HG02885 (cell line): ENCODE measurements around the gene ZRSR2.
A peak's percentile ranks its signal among the peaks of the same experiment; 100 is the strongest.
"Not testable (repeated sequence)": the region's sequence is repeated elsewhere in the genome, so short reads cannot be mapped to it uniquely, and the experiment has no call there.

Source experiments
- ATAC-seq: cut with Tn5 transposase; IDR thresholded peaks from one replicate; pipeline ENCODE4 v1.9.1; 2021; ENCODE audit warnings: mild to moderate bottlenecking; ENCODE audit not compliant: unreplicated experiment, poor library complexity

ZRSR2 gene

DNA sequence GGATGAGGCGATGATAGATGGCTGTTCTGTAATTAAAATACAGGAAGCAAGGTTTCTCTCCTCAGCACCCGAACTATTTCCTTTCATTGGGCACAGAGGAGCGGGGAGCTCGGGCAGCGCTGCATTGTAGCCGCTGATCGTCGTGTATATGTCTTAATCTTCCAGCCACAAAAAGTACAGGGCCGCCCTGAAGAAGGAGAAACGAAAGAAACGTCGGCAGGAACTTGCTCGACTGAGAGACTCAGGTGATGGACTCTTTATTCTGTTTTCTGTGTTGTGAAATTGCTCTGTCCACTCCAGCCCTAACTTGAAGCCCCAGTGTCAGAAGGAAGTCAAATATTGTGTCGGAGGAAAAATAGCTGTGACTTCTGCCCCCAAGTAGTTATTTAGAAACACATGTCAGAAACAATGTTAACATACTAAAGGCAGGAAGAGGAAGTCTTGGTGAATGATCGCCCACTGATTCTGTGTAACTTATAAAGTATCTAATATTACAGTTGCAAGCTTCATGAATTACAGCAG lies 546 bp downstream of the ZRSR2 start:
- peak; percentile 22 for ATAC-seq

DNA sequence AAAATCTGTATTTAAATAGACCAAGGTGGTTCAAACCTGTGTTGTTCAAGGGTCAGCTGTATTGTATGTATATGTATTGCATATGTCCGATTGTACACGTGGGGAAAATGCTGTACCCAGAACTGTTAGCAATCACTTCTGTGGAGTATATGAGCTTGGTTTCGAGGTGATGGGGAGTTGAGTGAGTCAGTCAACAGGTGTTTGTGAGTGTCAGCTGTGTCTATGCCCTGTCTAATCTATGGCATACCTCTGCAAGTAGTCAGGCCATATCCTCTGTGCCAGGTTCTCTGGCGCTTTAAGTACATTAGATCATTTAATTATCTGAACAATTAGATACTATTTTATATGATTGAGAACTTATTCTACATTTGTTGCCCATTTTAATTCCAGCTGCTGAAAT lies 7.4 kb downstream of the ZRSR2 start:
- ATAC-seq: no peak

DNA sequence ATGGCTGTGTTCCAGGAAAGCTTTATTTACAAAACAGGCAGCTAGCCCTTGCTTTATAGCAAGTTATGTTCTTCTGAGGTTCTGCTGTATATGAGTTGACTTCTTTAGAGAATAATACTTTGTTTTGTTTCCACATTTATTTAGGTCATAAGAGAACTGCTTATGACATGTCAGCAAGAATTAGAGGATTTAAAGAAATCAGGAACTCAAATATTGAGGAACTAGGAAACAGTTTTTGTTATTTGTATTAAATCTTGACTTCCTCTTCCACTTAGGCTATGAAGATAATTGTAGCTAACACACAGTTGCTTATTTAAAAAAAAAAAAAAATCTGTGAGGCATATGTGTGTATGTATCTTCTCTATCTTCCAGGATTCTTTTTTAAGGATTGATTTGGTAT lies 14.3 kb downstream of the ZRSR2 start:
- ATAC-seq: no peak

DNA sequence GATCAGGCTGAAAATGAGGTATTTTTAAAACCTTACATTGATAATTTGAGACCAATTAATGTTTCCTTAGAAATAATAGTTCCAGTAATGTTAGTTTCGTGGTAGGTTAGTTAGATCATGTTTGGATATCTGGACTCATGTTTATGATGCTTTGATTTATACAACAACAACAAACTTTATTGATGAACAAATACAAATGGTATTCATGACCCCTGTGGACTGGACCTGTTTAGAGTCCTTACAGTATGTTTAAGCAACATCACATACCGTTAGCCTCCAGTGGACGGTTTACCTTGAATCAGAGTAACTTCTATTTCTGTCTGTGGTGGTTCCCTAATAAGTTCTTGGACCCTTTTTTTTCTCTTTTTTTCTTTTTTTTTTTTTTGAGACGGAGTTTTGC lies 18.0 kb downstream of the ZRSR2 start:
- no peak for ATAC-seq

DNA sequence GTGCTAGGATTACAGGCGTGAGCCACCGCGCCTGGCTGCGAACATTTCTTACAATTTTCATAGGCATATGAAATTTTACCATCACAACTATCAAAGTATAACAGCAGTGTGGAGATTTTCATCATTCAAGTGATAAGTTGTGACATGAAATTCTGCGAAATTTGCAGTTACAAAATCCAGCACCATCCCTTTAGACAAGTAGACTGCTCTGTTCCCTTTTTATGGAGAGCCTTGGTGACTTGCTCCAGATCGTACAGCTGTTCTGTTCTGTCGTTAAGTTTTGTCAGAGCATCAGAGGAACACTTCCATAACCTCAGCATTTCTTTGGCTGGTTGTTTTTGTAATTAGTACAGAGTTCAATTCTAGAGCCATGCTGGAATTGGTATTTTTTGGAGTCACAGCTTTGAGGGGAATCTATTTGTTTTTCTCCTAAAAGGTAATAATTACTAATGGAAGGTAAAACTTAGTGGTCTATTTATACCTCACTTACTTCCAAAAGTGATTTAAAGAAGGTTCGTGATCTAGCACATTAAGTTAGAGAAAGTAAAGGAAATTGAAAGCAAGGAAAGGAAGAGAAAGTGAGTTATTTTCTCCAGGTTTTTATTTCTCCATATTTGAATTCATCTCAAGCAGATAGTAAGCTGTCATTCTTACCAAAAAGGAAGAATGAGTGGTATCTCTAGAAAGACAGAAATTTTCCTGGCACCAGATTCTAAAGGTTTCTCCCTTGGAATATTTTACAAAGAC lies 22.1 kb downstream of the ZRSR2 start:
- ATAC-seq: no peak

DNA sequence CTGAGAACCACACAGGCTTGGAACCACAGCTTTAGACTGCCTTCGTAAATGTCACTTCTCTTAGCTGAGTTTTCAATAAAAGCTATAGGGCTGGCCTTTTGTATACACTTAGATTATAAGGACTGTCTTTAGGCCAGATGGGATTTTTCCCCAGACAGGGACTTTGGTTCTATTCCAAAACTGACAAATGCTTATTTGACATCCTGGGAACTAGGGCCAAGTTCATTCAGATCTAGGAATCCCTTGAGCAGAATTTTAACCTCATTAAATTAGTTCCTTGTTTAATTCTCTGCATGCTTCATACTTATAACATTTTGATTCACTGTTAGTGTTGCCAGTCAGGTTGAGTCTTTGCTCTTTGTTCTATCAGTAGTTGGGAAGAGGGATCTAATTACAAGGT lies 23.1 kb downstream of the ZRSR2 start:
- ATAC-seq: no peak

DNA sequence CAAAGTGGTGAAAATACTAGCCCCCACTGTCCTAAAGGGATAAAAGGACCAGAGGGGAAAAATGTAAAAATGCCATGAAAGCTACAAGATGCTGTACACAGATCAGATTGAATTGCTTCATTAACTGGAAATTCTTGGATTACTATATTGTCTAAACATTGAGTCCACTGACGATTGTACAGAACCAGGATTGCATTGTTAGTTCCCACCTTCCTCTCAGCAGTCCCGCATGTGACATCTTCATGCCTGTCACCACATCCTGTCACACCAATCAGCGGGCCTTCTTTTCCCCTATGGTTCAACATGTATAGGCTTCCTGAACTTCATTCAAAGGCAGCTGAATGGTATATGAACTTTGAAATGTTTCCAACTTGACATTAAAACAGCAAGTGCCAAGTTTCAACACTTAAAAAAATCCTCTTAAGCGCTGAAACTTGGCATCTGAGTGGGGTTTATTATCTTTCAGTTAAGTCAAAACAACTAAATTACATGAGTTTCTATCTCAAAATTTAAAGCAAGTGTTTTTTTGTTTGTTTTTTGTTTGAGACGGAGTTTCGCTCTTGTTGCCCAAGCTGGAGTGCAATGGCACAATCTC lies 24.6 kb downstream of the ZRSR2 start:
- ATAC-seq: no peak

DNA sequence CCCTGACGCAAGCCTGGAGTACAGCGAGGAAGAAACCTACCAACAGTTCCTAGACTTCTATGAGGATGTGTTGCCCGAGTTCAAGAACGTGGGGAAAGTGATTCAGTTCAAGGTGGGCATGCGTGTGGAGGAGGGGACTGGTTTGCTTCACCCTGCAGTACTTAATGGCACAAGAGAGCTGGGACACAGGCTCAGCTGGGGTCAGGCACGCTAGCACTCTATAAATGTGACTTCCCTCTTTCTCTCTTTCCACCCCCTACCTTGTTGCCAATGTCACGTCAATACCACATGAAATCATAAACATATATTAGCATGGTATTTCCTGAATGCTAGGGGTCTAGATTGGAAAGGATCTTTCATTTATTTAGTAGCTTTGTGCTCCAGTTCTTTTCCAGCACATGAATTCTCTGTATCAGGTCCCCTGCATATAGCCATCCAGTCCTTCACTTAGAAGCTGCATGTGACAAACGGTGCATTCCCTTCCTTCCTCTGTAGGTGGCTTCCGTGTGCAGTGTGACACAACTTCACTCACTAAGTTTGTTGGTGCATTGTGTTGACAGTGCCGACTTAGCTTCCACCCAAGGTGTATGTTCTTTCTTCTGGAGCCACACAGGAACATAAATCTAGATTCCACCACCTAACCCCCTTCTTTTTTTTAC lies 25.6 kb downstream of the ZRSR2 start:
- peak; percentile 95 for ATAC-seq

DNA sequence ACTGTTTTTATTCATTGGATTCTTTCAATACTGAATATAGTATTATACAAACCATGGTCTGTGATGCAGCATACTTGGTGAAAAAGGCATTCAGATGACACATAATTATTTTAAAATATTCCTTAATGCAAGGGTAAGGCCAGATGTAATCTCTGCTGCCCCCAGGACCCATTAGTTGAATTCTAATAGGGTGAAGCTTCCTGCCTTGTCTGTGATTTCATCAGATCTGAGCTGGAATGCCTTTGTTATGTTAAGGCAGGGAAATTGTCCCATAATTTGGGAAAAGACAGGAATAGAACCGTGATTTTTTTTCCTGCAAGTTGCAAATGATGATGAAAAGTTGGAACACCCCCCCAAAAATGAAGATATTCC lies 26.1 kb downstream of the ZRSR2 start:
- ATAC-seq: no peak

DNA sequence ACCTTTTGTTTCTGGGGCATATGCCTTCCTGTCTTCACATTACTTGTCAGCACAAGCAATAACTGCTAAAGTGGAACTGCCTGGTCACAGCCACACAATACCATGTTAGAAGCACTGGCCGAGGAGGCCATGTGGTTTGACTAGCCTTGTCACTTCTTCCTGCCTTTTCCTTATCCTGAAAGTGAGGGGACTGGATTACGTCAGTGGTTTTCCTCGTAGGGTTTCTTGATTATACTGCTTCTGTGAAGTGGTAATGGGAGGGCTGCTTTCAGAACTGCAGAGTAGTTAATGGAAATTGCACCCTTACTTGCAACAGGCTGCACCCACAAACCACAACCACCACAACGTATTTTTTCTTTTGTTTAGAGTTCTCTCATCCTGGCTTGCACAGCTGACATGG lies 26.6 kb downstream of the ZRSR2 start:
- no peak for ATAC-seq

DNA sequence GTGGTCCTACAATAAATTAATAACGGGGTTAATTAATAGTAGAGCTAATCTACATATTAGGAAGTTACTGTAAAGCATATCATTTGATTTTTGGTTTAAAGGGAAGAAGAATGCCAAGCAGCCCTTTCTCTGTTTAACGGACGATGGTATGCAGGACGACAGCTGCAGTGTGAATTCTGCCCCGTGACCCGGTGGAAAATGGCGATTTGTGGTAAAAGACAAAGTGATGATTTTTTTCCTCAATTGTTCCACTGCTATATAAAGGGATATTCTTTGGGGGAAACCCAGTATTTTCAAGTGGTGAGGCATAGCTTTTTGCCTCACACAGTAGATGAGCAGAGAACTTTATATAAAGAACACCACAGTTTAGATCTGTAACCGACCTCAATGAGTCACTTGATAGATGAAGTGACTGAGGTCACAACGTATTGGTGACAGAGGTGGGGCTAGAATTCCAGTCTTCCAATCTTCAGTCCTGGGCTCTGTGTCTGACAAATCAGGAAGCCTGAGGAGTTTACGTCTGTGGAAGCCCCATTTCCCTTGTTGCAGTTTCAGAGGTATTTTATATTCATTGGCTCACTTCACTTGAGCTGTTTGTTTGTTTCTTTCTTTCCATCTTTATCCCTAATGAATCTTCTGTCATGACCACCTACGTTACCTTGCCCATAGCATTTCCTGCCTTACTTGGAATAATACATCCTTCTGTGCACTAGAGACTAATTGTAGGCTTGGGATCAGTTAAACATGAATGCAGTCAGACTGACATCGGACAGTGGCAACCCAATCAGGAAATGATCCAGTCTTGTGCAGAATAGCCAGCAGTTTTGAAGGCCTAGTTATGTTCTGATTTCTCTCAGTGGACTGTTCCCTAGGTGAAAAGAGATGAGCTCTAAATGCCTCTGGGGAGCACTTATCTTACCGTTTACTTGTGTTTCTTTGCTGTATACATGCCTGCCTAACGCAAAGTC lies 30.1 kb downstream of the ZRSR2 start:
- ATAC-seq: no peak

DNA sequence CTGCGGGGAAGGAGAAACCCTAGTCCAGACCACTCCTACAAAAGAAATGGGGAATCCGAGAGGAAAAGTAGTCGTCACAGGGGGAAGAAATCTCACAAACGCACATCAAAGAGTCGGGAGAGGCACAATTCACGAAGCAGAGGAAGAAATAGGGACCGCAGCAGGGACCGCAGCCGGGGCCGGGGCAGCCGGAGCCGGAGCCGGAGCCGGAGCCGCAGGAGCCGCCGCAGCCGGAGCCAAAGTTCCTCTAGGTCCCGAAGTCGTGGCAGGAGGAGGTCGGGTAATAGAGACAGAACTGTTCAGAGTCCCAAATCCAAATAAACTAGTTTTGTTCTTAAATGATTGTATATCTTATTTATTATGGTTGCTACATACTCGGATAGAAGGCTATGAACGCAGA lies 32.6 kb downstream of the ZRSR2 start:
- ATAC-seq: no peak

DNA sequence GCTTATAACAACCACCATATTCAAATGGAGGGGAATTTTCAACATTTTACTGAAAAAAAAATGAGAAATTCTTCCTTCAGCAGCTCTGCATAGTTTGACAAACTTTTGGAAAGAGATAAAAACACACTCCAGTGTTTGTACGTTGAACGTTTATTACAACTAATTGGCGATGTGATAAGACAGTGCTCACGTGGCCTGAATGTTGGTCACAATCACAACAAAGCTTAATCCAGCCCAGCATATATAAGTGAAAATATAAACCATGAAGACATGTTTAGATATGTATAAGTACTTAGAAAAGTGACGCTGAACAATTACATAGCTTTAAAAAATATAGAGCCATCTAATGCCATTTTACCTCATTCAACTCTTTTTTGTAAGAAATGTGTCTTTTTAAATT lies 35.7 kb downstream of the ZRSR2 start:
- ATAC-seq: no peak

DNA sequence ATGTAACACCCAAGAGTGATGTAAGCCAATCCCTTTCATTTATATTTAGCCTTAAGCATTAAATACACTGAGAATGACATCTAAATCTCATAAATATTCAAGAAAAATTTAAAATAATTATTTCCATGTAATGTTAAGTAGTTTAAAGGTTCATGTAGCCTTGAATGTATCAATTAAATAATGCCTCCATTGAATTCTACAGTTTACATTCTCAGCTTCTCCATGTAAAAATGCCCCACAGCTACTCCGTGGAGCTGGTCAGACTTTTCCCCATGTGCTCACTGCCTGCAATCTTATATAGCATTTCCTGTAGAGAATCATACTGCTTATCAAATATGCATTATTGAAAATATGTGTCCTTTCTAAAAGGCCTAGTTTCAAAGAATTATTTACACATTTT lies 38.9 kb downstream of the ZRSR2 start:
- ATAC-seq: no peak

DNA sequence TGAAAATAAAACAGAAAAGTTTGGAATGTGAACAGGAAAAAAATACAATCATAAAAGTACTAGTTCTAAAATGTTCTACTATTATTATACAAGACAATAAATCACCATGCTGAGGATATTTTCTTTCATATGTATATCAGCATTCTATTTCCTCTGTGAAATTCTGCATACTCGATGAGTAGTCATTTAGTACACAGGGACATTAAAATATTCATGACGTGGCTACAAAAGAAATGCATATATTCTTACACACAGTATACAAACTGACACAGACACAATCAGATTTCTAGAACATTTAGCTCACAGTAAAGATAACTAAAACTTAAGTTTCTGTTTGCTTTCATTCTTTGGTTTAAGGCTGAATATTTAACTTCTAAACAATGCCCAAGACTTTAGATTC lies 41.1 kb downstream of the ZRSR2 start:
- ATAC-seq: not testable (repeated sequence)

DNA sequence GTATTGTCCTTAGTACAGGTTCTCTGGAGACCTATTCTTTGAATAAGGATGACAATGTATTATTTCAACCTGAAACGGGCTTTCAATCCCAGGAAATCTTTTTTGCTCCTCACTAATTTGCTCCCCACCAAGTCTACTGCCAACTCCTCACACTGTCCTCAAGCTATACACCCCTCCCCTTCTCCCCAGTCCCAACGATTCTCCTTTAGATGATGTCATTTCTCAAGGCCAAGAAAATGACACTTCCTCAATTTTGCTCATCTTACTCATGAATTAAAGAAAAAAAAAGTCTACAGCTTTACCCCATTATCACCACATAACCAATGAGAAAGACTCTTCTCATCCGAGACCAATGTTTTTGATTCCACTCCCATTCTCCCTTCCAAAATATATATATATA lies 43.8 kb downstream of the ZRSR2 start:
- no peak for ATAC-seq

DNA sequence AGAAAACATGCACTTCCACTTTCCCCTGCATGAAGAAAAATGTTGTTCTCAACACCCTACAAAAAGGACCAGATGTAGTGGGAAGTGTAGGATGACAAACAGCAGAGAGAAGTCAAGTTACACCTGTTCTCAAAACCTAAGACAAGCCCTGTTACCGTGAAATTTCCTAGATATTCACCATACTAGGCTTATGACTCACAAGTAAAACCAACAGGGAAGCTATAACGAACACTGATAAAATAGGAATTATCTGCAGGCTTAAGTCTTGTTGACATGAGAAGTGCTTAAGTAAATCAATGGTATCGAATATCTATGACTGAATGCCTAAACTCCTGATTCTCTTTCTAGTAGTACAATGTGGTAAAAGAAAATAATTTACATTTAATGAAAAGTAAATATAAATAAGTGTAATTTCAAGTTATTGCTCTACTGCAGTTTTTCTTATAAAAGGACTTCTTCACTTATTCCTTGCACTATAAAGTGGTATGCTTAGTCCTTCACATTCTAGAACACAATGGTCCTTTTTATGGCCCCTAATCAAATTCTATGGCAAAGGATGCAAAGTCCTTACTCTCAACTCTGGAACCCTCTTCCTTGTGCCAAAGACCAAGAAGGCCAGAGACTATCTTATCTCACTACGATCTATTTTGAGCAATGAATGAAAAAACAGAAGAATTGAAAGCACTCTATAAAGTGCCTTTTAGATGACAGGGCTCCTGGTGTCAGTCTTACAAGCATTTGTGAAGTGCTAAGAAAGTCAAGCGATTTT lies 44.7 kb downstream of the ZRSR2 start:
- ATAC-seq: no peak

DNA sequence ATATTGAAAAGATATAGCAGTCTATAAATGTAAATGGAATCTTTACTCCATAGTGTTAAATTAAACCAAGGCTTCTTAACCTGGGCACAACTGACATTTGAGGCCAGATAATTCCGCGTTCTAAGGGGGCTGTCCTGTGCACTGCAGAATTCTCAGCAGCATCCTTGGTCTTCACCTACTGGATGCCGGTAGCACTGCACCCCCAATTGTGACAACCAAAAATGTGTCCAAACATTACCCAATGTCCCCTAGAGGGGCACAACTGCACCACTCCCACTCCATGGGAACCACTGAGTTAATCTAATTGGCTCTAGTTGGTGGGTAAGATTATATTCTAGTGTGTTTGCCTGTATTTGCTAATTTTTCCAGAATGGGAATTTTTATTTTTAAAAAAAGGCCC lies 47.7 kb downstream of the ZRSR2 start:
- no peak for ATAC-seq

DNA sequence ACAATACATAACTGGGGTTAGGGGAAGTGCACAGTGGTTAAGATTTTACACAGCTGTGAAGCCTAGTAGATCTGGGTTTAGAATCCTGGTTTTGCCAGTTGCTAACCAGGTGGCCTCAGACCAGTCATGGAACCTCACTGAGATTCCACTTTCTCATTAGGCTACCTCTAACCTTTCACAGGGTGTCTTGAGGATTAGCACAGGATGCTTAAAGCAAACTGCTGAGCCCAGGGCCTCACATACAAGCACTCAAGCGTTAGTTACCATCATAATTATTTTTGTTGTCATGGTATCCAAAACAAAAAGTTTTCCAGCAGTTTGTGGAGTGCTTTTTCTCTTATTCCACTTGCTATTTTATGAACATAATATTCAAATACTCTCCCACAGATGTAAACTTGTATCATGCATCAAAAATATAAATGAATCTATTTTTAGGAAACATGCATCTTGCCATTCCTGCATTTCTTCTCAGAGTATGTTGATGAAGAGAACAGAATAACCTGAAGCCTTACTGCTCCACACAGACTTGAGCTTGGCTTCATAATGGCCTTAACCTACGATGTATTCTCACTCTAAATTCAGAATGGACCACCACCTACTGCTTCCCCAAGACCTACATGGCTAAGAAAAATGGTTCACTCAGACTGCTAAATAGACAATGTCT lies 51.7 kb downstream of the ZRSR2 start:
- no peak for ATAC-seq
